Skeletal muscle tissue (tissue), 4 donors: ENCODE measurements around the gene RAD23A. TPM values are rescaled to one million over a fixed set of nuclear protein-coding genes. Genes with fewer than 3 reads are reported as not detected.
A peak's percentile ranks its signal among the peaks of the same experiment; 100 is the strongest.
"Not testable (repeated sequence)": the region's sequence is repeated elsewhere in the genome, so short reads cannot be mapped to it uniquely, and the experiment has no call there.

Source experiments
- H3K27ac ChIP-seq: one replicate; pipeline ENCODE4 v1.7.0; 2013; ENCODE audit warnings: mild to moderate bottlenecking, low read depth, low read length, inconsistent platforms
- H3K27me3 ChIP-seq, 3 donors: one replicate each; pipeline ENCODE4 v1.7.0; 2013; ENCODE audit warnings: low read length in 3 of 3; ENCODE audit not compliant: control insufficient read depth in 3 of 3, insufficient read depth in 3 of 3
- H3K36me3 ChIP-seq, 3 donors: one replicate each; pipeline ENCODE4 v1.7.0; 2013; ENCODE audit warnings: low read length in 3 of 3; ENCODE audit not compliant: control insufficient read depth in 3 of 3, insufficient read depth in 3 of 3
- H3K4me1 ChIP-seq, 3 donors: one replicate each; pipeline ENCODE4 v1.7.0; 2013; ENCODE audit warnings: low read length in 3 of 3, mild to moderate bottlenecking in 3 of 3; ENCODE audit not compliant: control insufficient read depth in 3 of 3, insufficient read depth in 3 of 3
- H3K4me3 ChIP-seq, 3 donors: one replicate each; pipeline ENCODE4 v1.7.0; 2013; ENCODE audit warnings: low read length in 3 of 3
- H3K9ac ChIP-seq, 3 donors: one replicate each; pipeline ENCODE4 v1.7.0; 2013; ENCODE audit warnings: low read length in 3 of 3, mild to moderate bottlenecking in 3 of 3, moderate library complexity in 2 of 3, low read depth in 1 of 3
- H3K9me3 ChIP-seq, 3 donors: one replicate each; pipeline ENCODE4 v1.7.0; 2013; ENCODE audit warnings: low read length in 3 of 3; ENCODE audit not compliant: control insufficient read depth in 3 of 3
- total RNA-seq: library from RNA; depleted of rRNA; stranded (reverse); fragments of >200 nt; gene quantifications from one replicate; pipeline ENCODE4 v1.2.3, GENCODE V29; 2014
- donor health status: Osteomylitis.

The RAD23A gene
- total RNA-seq, 1 donor from 2014 or later, result 57.9 TPM

- no peak overlapping the region for H3K9ac ChIP-seq
- H3K4me1 ChIP-seq, result peaks cover 3 to 17% (median 15%) of the 10 kb centered on the region in 3 donors
- no peaks in the 10 kb centered on the region for H3K36me3 ChIP-seq
- H3K4me3 ChIP-seq, result no peak overlapping the region
- no peaks in the 10 kb centered on the region for H3K27me3 ChIP-seq
- no peak overlapping the region for H3K27ac ChIP-seq
- no peaks in the 10 kb centered on the region for H3K9me3 ChIP-seq
Observed at GRCh38 chr19:12967907-12968306, 22.2 kb downstream of the RAD23A start.

GRCh38 chr19:12969292-12969988 is 23.8 kb downstream of the RAD23A start, which contains the start of gene DAND5:
Gene DAND5, plus strand, starts transcription at chr19:12969576. Its CDS starts 85 bp downstream, at chr19:12969661.
- H3K27me3 ChIP-seq, result no peaks in the 10 kb centered on the region
- no peak within 1 kb of the TSS for H3K4me3 ChIP-seq
- no peak within 1 kb of the TSS for H3K27ac ChIP-seq
- peaks cover 3 to 17% (median 15%) of the 10 kb centered on the region in 3 donors for H3K4me1 ChIP-seq
- peak within 1 kb of the TSS in 2 of 3 donors; percentile 28 to 60 for H3K9ac ChIP-seq
- no peaks in the 10 kb centered on the region for H3K36me3 ChIP-seq
- no peaks in the 10 kb centered on the region for H3K9me3 ChIP-seq

GRCh38 chr19:12970070-12970820 is 24.6 kb downstream of the RAD23A start:
- Histone ChIP-seq H3K27ac (no peak overlapping the region), H3K9me3 (no peaks in the 10 kb centered on the region), H3K36me3 (no peaks in the 10 kb centered on the region), H3K27me3 (no peaks in the 10 kb centered on the region), H3K4me1 (peaks cover 3 to 15% (median 12%) of the 10 kb centered on the region in 3 donors), H3K9ac (no peak overlapping the region), H3K4me3 (no peak overlapping the region)

- Histone ChIP-seq H3K36me3 (no peaks in the 10 kb centered on the region), H3K4me1 (peaks cover 3 to 10% (median 10%) of the 10 kb centered on the region in 3 donors), H3K27me3 (no peaks in the 10 kb centered on the region), H3K4me3 (no peak overlapping the region), H3K9ac (no peak overlapping the region), H3K27ac (no peak overlapping the region), H3K9me3 (no peaks in the 10 kb centered on the region)
Observed at GRCh38 chr19:12973236-12973635, 27.6 kb downstream of the RAD23A start.

GRCh38 chr19:12974301-12975220 is 28.9 kb downstream of the RAD23A start:
- Histone ChIP-seq H3K27ac (no peak overlapping the region), H3K27me3 (no peaks in the 10 kb centered on the region), H3K36me3 (no peaks in the 10 kb centered on the region), H3K9ac (no peak overlapping the region), H3K4me3 (no peak overlapping the region), H3K4me1 (peaks cover 3 to 7% (median 7%) of the 10 kb centered on the region in 3 donors), H3K9me3 (no peaks in the 10 kb centered on the region)

- H3K9ac ChIP-seq, result no peak overlapping the region
- no peak overlapping the region for H3K27ac ChIP-seq
- H3K9me3 ChIP-seq, result no peaks in the 10 kb centered on the region
- H3K4me3 ChIP-seq, result no peak overlapping the region
- no peaks in the 10 kb centered on the region for H3K27me3 ChIP-seq
- H3K36me3 ChIP-seq, result no peaks in the 10 kb centered on the region
- H3K4me1 ChIP-seq, result peaks cover 0 to 2% (median 0%) of the 10 kb centered on the region in 3 donors
Observed at GRCh38 chr19:12975221-12975741, 29.6 kb downstream of the RAD23A start.

GRCh38 chr19:12976109-12976508 is 30.4 kb downstream of the RAD23A start:
- H3K4me3 ChIP-seq, H3K9ac ChIP-seq, H3K36me3 ChIP-seq: not testable (repeated sequence)

GRCh38 chr19:12979974-12980373 is 34.3 kb downstream of the RAD23A start:
- no peaks in the 10 kb centered on the region for H3K27me3 ChIP-seq
- no peaks in the 10 kb centered on the region for H3K36me3 ChIP-seq
- no peaks in the 10 kb centered on the region for H3K9me3 ChIP-seq
- no peak overlapping the region for H3K9ac ChIP-seq
- H3K4me3 ChIP-seq, result no peak overlapping the region
- no peak overlapping the region for H3K27ac ChIP-seq
- H3K4me1 ChIP-seq, result peaks cover 14 to 19% (median 14%) of the 10 kb centered on the region in 3 donors

More at GRCh38 chr19:12976109-12976508, 30.4 kb downstream of the RAD23A start:
- H3K4me1 ChIP-seq, H3K27me3 ChIP-seq, H3K27ac ChIP-seq, H3K9me3 ChIP-seq: not testable (repeated sequence)

- no peaks in the 10 kb centered on the region for H3K36me3 ChIP-seq
- no peaks in the 10 kb centered on the region for H3K27me3 ChIP-seq
- H3K9me3 ChIP-seq, result no peaks in the 10 kb centered on the region
- no peak overlapping the region for H3K27ac ChIP-seq
- peaks cover 21 to 24% (median 23%) of the 10 kb centered on the region in 3 donors for H3K4me1 ChIP-seq
- no peak overlapping the region for H3K9ac ChIP-seq
- no peak overlapping the region for H3K4me3 ChIP-seq
Observed at GRCh38 chr19:12982648-12983047, 37.0 kb downstream of the RAD23A start.
